Left ventricle myocardium superior (tissue), 1 donor: Measurements from ENCODE around the gene CGRRF1. TPM values are rescaled to one million over a fixed set of nuclear protein-coding genes. Genes with fewer than 3 reads are reported as not detected.

ENCODE experiments used
- ATAC-seq: fragments of 200-7000 bp; cut with Tn5 transposase; one replicate; pipeline ENCODE4 v1.9.1; 2020; ENCODE audit warnings: mild to moderate bottlenecking, moderate library complexity
- DNase-seq: peaks from one replicate; pipeline ENCODE4 v3.0.0-alpha.2; 2020
- intact Hi-C: fragments of 100-400 bp; cut with micrococcal nuclease; formaldehyde crosslinking; loops from one replicate; pipeline ENCODE4 v1.11.0; 2022
- total RNA-seq: library from RNA; stranded (reverse); fragmentation: NEBNext Ultra II Directional; extraction: Animal tissue kit (Norgen Biotek cat#: 25700); gene quantifications from one replicate; pipeline ENCODE4 v1.2.1, GENCODE V29; 2021
- donor health status: DM: no; HTN: yes; CAD: no; lungs with severe emphysema.

The CGRRF1 gene
- total RNA-seq, 1 donor from 2014 or later: 20.7 TPM

DNA sequence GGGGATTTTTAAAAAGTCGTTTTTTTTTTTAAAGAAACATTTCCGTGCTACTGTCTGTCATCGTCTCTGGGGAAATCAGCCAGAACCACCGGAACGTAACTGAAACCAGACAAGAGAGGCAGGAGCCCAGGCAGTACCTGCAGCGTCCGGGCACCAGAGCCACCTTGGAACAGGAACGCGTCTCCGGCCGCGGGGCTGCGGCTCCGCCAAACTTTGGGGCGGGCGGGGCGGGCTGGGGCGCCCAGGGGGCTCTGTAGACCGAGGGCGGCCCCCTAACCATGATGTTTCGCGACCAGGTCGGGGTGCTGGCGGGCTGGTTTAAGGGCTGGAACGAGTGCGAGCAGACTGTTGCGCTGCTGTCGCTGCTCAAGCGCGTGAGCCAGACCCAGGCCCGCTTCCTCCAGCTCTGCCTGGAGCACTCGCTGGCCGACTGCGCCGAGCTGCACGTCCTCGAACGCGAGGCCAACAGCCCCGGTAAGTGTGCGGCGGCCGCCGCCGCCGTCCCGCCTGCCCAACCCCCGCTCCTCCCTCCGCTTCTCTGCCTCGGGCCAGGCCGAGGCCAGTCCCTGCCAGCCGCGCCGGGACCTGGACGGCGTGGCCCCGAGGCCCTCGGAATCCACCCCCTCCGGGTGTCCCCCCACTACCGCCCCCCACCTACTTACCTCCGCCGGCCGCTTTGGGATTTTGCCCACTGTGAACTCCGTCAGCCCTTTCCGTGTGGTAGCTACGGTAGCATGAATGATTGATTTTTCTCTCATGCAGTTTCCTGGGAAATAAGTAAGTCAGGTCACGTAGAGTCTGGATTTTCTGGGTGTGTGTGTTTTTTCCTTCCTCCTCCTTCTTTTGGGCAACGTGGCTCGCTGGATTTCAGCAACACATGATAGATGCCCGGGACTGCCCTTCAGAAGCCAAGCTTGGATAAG lies 58.2 kb downstream of the CGRRF1 start:
- DNase-seq: peak; percentile 71
- peak; percentile 3 for ATAC-seq
- intact Hi-C loops: loop anchor here (10.0 kb wide), 1 partner anchor 237 kb away; no protein-coding TSS in a partner anchor

DNA sequence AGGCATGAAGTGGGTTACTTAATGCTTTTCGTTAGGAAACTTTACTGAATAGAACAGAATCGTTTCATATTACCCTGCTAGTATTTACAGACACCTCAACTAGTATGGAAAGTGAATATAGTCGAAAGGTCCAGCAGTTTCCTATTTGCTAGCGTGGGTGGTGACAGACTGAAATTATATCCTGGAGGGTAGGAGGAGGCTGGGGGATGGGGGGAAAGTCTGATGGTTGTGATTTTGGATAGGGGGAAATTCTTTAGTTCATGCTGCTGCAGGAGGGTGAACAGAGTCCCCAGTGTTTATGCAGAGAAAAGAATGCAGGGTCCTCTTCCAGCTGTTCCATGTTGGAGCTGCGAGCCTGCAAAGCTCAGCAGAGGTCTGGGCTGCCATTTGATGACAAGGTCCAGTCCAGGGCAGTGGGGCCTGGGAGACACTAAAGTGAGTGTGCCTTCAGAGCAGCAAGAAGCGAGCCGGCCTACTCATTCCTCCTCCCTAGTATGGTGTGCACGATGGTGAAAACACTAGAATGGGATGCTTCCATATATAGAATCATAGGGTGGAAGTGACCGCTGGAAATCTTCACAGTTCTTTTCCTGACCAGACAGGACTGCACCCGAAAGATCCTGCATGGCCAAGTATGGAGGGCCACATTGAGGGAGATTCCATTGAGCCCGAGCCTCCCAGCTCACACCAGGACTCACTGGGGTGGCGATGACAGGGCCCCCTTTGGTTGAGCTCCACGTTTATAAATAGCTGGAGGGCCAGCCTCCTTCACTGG lies 59.3 kb downstream of the CGRRF1 start:
- DNase-seq (peak; percentile 47), ATAC-seq (peak; percentile 5)
- intact Hi-C loops: loop anchor here (10.0 kb wide), 1 partner anchor 236 kb away; no protein-coding TSS in a partner anchor

DNA sequence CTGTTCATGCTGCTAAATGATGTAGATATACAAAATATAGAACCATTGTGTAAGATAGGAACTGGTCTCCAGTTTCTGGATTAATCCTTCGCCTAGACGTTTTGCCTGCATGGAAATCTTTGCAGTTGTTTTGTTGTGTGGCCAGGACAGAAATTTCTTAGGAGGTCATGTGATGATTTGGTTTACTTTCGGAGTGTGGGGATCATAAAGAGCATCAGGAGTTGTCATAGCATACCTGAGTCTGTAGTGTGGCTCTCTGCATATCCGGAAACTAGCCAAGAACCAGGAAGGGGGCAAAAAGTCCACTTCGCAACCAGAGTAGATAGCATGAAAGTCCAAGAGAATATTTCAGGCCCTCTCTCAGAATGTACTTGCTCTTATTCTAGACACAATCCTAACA lies 60.3 kb downstream of the CGRRF1 start:
- ATAC-seq: no peak

DNA sequence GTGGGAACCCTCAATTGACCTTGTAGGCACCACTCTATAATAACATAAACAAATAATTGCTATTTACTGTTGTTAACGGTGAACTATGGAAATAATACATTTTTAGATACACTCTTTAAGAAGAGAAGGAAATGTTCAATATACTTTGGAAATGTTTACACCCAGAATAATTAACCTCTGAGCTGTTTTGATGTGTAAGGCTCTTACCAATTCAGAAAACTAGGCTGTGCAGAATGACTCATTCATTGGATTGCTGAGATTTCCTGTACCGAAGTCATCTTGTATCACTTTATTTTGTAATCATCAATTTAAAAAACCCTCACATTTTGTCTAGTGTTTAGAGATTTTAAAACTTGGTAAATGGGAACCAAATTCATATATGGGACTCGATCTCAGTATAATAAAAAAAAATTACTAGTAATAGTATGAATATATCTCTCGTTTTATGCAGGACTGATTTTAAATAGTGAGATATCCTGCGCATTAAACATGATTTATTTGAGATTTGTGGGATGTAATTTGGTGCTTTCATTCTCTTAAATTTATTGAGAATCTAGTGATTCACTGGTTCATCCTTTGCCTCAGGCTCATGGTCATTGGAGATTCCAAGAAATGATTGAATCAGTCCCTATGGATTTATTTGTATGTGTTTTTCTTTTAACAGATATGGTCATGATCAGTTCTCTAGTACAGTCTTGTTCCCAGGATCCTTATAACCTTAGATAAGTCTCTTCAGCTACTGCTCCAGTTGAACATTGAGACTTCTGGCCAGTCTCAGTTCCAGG lies 61.1 kb downstream of the CGRRF1 start:
- intact Hi-C loops: no loop called here

More for the DNA sequence above, 60.3 kb downstream of the CGRRF1 start:
- no peak for DNase-seq
- intact Hi-C loops: no loop called here

DNA sequence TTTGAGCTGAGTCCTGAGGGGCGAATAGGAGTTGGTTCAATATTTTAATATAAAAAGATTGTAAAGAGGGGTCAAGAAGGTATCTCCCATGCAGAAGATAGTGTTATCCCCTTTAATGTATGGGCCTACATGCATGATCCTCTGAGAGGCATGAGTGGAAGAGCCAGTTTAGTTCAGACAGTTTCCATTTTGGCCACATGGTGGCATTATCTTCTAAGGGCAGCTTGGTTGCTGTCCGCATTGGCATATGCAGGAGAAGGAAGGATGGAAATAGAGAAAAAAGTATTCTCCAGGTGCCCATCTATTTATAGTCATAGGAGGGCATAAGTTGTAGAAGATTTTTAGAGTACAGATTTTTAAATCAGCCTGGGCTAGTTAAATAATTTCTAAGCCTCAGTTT lies 62.6 kb downstream of the CGRRF1 start:
- intact Hi-C loops: no loop called here
- ATAC-seq: no peak
- DNase-seq: no peak

More for the DNA sequence above, 61.1 kb downstream of the CGRRF1 start:
- ATAC-seq (no peak), DNase-seq (no peak)

DNA sequence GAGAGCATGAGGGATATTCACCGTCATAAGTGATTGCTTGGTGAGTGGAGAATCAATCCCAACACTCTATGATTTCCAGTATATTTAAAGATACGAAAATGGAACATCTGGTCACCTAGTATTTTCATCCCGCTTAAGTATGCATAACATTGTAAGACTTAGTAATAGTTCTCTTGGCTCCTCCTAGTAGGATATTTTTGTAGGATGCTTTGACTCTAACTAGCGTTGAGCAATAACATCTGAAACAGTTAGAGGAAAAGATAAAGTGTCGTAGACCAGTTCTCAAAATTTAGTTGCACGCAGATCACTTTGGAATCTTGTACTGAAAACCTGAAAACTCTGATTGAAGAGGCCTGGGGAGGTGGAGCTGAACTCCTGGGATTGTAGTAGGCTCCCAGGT lies 64.8 kb downstream of the CGRRF1 start:
- intact Hi-C loops: no loop called here

DNA sequence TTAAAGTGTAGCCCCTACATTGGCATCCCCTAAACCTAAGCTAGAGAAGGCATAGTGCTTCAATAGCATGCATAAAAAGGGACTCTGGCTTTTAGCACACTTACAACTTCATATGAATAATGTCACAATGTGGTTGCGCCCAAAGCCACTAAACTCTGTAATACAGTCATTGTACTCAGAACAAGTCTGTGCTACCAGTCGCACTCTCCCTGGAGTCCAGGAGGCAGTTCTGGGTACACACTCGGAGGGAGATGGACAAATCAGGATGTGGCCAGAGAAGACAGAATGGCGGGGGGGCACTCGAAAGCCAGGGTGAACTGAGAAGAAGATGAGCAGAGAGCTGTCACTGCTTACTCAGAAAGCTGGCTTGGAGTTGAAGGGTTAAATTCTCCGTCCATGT lies 67.8 kb downstream of the CGRRF1 start:
- ATAC-seq: no peak
- intact Hi-C loops: no loop called here
- DNase-seq: no peak

More for the DNA sequence above, 64.8 kb downstream of the CGRRF1 start:
- DNase-seq: no peak
- ATAC-seq: no peak

DNA sequence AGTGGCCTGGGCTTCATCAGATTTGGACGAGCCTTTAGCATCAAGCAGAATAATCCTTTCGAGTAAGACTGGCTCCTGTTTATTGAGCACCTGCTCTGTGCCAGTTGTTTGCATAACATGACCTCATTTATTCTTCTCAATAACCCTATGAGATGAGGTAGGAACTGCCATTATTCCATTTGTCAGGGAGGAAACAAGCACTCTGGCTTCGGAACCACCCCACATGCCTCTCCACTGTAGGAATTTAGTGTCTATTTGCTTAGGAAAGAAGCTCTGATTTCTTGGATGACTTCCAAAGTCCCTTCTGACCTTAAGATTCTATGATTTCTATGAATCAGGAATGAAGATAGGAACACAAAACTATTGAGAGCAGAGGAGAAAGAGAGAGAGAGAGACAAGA lies 68.3 kb downstream of the CGRRF1 start:
- ATAC-seq: no peak
- no peak for DNase-seq
- intact Hi-C loops: no loop called here

DNA sequence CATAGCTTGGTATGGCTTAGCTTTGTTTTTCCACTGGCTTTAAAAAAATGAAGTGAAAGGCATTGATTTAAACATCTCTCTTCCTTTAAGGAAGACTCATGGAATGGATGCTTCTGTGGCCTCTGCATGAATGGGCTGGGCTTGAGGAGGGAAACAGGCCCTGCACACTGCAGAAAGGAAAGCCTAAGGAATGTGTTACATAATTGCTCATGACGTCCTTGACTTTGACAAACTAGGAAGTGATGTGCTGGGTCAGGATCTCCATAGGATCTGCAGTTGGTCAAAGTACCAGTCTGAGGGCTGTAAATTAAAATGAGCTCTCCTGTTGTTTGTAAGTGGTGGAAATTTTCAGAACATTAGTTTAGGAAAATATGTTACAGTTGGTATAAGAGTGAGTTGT lies 69.9 kb downstream of the CGRRF1 start:
- DNase-seq (no peak), ATAC-seq (peak; percentile 64)
- intact Hi-C loops: no loop called here

DNA sequence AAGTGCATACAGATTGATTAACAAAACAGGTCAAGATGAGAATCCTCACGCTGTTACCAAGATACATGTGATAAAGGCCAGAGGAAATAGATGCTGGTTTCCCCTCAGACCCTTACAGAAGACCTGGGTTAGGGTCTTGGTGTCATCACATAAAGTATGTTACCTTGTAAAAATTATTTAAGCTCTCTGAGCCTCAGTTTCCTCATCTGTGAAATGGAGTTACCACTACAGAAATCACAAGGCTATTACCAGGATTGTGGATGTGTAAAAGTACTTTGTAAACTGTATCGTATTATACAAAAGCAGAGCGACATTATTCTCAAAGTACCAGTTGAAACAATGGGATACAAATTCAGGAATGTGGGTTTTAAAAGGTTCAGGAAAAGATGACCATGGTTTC lies 71.2 kb downstream of the CGRRF1 start:
- no peak for DNase-seq
- intact Hi-C loops: no loop called here

DNA sequence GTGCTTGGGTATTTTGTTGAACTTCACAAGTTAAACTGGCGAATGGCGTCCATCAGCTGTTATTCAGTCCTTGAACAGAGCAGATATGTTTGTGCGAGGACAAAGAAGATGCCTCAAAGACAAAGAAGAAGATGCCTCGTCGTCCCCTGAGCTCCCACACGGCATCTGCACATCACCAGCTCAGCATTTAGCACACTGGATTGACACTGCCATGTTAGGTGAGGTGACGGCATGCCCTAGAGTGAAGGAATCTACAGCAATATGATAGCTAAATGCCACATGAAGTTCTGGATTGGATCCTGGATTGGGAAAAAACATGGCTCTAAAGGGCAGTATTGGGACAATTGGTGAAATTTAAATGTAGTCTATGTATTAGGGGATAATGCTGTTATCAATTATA lies 72.6 kb downstream of the CGRRF1 start:
- intact Hi-C loops: no loop called here
- ATAC-seq (peak; percentile 23), DNase-seq (no peak)

More for the DNA sequence above, 71.2 kb downstream of the CGRRF1 start:
- ATAC-seq: no peak

DNA sequence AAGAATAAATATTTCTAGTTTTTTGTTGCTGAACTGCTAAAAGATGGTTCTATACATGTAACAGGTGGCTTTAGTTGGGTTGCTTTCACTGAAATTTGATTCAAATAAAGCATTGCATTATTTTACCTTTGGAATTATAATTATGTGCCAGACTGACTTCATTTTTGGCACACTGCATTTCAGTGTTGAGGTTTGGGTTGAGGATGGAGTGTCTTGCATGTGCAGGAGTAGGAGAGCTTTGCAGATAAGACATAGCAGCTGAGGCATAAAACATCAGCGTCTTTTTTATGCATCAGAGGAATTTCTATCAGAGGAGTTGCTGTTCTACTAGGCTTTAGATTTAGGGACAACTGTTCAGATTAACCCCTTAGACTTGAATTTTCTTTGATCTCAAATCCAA lies 74.4 kb downstream of the CGRRF1 start:
- ATAC-seq (no peak), DNase-seq (no peak)
- intact Hi-C loops: no loop called here

DNA sequence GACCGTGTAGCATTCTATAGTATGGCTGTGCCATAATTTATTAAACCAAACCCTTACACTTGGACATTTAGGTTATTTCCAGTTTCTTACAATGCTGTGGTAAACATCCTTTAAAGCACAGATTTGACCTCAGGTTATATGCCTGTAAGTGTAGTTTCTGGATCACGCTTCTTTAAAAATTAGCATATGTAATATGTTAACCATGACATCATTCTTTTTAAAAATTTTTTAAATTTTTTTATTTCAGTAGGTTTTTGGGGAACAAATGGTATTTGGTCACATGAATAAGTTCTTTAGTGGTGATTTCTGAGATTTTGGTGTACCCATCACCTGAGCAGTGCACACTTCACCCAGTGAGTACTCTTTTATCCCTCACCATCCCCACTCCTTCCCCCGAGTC lies 75.5 kb downstream of the CGRRF1 start:
- ATAC-seq (no peak), DNase-seq (no peak)
- intact Hi-C loops: no loop called here

Other genes with a start within 250 kb of the CGRRF1 start
- gene CDKN3, start 112.9 kb upstream of the CGRRF1 start, total RNA-seq: 5.5 TPM
- 102 TPM for gene CNIH1, start 68.5 kb upstream of the CGRRF1 start, total RNA-seq
- gene GMFB, start 20.9 kb upstream of the CGRRF1 start, total RNA-seq: 27.3 TPM
- gene SAMD4A, start 57.2 kb downstream of the CGRRF1 start, total RNA-seq: 150 TPM